Neuronal stem cell (in vitro differentiated cells): ENCODE measurements around the gene ZNF154.

Experiments
- DNase-seq: peaks from one replicate; pipeline ENCODE4 v3.0.0-alpha.2; 2013; ENCODE audit warnings: low spot score
- H2AFZ ChIP-seq: one replicate; pipeline ENCODE4 v1.6.1; 2013; ENCODE audit warnings: mild to moderate bottlenecking, low read length, inconsistent platforms
- H2AK5ac ChIP-seq: 2 replicates; pipeline ENCODE4 v1.6.1; 2013; ENCODE audit warnings: low read depth, mild to moderate bottlenecking, inconsistent platforms, low read length, moderate library complexity, mixed read lengths
- H2BK120ac ChIP-seq: 2 replicates; pipeline ENCODE4 v1.6.1; 2013; ENCODE audit warnings: low read depth, mild to moderate bottlenecking, inconsistent platforms, low read length, moderate library complexity, mixed read lengths
- H2BK12ac ChIP-seq: one replicate; pipeline ENCODE4 v1.6.1; 2013; ENCODE audit warnings: low read length, inconsistent platforms
- H2BK15ac ChIP-seq: 2 replicates; pipeline ENCODE4 v1.6.1; 2013; ENCODE audit warnings: mild to moderate bottlenecking, low read length, inconsistent platforms, mixed read lengths
- H2BK5ac ChIP-seq: one replicate; pipeline ENCODE4 v1.6.1; 2013; ENCODE audit warnings: inconsistent platforms, mild to moderate bottlenecking, low read length, moderate library complexity
- H3K14ac ChIP-seq: one replicate; pipeline ENCODE4 v1.6.1; 2013; ENCODE audit warnings: low read length, inconsistent platforms
- H3K18ac ChIP-seq: 2 replicates; pipeline ENCODE4 v1.6.1; 2013; ENCODE audit warnings: low read length, inconsistent platforms
- H3K23ac ChIP-seq: 2 replicates; pipeline ENCODE4 v1.6.1; 2013; ENCODE audit warnings: low read depth, mild to moderate bottlenecking, mixed read lengths, low read length, inconsistent platforms; ENCODE audit not compliant: poor library complexity
- H3K27ac ChIP-seq: replicated peaks from 3 replicates; pipeline ENCODE4 v1.5.1; 2013; ENCODE audit warnings: low read length, inconsistent platforms
- H3K27me3 ChIP-seq, 3 experiments: 2 replicates each; pipeline ENCODE4 v1.6.1; 2013; ENCODE audit warnings: low read length in 3 of 3, mild to moderate bottlenecking in 2 of 3, inconsistent platforms in 1 of 3, low read depth in 1 of 3, mixed read lengths in 1 of 3, moderate library complexity in 1 of 3; ENCODE audit not compliant: control insufficient read depth in 3 of 3, insufficient read depth in 3 of 3
- H3K36me3 ChIP-seq, 2 donors: replicated peaks in 1 of 2; 2 replicates each; pipeline ENCODE4 v1.6.1; 2013; ENCODE audit warnings: low read length in 2 of 2; ENCODE audit not compliant: control insufficient read depth in 2 of 2, insufficient read depth in 2 of 2
- H3K4ac ChIP-seq: 2 replicates; pipeline ENCODE4 v1.6.1; 2013; ENCODE audit warnings: inconsistent platforms, mild to moderate bottlenecking, low read length, moderate library complexity
- H3K4me1 ChIP-seq, 2 donors: 1 replicate in 1 of 2; 2 replicates in 1 of 2; pipeline ENCODE4 v1.6.1; 2013; ENCODE audit warnings: low read length in 2 of 2, low read depth in 1 of 2; ENCODE audit not compliant: control insufficient read depth in 2 of 2, insufficient read depth in 1 of 2
- H3K4me2 ChIP-seq: one replicate; pipeline ENCODE4 v1.6.1; 2013; ENCODE audit warnings: mild to moderate bottlenecking, low read length, inconsistent platforms; ENCODE audit not compliant: insufficient read depth, poor library complexity, severe bottlenecking
- H3K4me3 ChIP-seq, 2 donors: 2 replicates each; pipeline ENCODE4 v1.5.1; 2013; ENCODE audit warnings: low read length in 2 of 2, mild to moderate bottlenecking in 2 of 2, inconsistent platforms in 1 of 2, moderate library complexity in 1 of 2
- H3K79me1 ChIP-seq: one replicate; pipeline ENCODE4 v1.6.1; 2013; ENCODE audit warnings: low read depth, mild to moderate bottlenecking, inconsistent platforms, low read length, moderate library complexity
- H3K9ac ChIP-seq: one replicate; pipeline ENCODE4 v1.6.1; 2013; ENCODE audit warnings: mild to moderate bottlenecking, low read depth, low read length, inconsistent platforms; ENCODE audit not compliant: poor library complexity
- H3K9me3 ChIP-seq, 2 donors: replicated peaks in 1 of 2; 2 replicates each; pipeline versions ENCODE3 to v1.6.1; 2013; ENCODE audit warnings: low read length in 2 of 2, mild to moderate bottlenecking in 2 of 2, inconsistent platforms in 1 of 2, low read depth in 1 of 2, mixed read lengths in 1 of 2, moderate library complexity in 1 of 2; ENCODE audit not compliant: control insufficient read depth in 2 of 2, insufficient read depth in 1 of 2
- H4K8ac ChIP-seq: one replicate; pipeline ENCODE4 v1.6.1; 2013; ENCODE audit warnings: low read depth, mild to moderate bottlenecking, inconsistent platforms, low read length, moderate library complexity
- H4K91ac ChIP-seq: one replicate; pipeline ENCODE4 v1.6.1; 2013; ENCODE audit warnings: low read length, low read depth, mild to moderate bottlenecking, inconsistent platforms; ENCODE audit not compliant: poor library complexity
- WGBS, 2 donors: extraction: QIAGEN DNeasy Blood & Tissue Kit; methylation state at CpG; one replicate each; pipeline ENCODE4 v1.1.7; 2013; ENCODE audit warnings: missing lambda C conversion rate in 2 of 2, mixed read lengths in 1 of 2; ENCODE audit not compliant: insufficient read length in 2 of 2, insufficient replicate concordance in 1 of 2; ENCODE audit errors: extremely low coverage in 2 of 2; 5-methylcytosine and 5-hydroxymethylcytosine counted together

Gene ZNF154

DNA sequence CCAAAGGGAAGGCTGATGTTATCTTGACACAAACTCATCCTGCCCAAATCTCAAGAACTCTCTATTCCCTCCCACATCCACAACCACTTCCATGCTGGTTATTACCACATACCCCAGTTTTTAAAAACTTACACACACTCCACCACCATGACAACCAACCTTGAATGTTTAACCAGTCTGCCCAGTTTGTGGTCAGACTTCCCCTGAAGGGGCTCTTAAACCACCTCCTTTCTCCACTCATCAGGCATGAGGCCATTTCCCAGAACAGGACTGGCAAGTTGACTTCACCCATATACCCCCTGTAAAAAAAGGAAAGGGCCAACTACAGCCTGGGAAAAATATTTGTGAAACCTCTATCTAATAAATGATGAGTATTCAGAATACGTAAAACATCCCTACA is 52.7 kb downstream of the ZNF154 start:
- Histone ChIP-seq H2BK120ac (no peak overlapping the region), H3K4me2 (no peak overlapping the region), H3K18ac (no peak overlapping the region), H3K4me3 (peak overlapping the region in 1 of 2 donors; percentile 22), H2AK5ac (no peak overlapping the region), H2AFZ (no peak overlapping the region), H3K23ac (no peak overlapping the region), H3K27me3 (peaks cover 0 to 14% (median 3%) of the 10 kb centered on the region in 3 experiments), H3K79me1 (no peaks in the 10 kb centered on the region), H4K8ac (no peak overlapping the region), H3K4ac (no peak overlapping the region), H3K36me3 (no peaks in the 10 kb centered on the region), H3K27ac (no peak overlapping the region), H2BK5ac (no peak overlapping the region), H4K91ac (no peak overlapping the region), H3K9me3 (peaks cover 0 to 3% of the 10 kb centered on the region in 2 donors), H2BK15ac (no peak overlapping the region), H3K14ac (no peak overlapping the region), H2BK12ac (no peak overlapping the region), H3K9ac (no peak overlapping the region), H3K4me1 (no peaks in the 10 kb centered on the region)
- DNase-seq = no peak
- no CpG with 5 or more reads among the region's 1 CpG for WGBS, 2 donors

DNA sequence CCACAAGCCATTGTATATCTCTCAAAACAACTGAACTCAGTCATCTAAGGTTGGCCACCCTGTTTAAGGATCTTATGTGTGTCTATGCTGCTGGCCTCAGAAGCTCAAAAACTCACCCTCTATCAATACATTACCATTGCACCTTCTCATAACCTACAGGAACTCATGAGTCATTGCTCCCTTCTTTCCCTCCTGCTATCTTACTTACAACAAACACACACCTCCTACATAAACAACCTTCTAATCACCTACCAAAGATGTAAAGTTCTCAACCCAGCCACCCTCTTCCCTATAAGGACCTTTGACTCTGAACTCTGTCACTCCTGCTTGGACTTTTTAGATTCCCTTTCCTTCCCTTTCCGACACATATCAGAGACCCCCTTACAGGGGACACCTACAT is 53.6 kb downstream of the ZNF154 start:
- peaks cover 0 to 3% of the 10 kb centered on the region in 2 donors for H3K9me3 ChIP-seq
- no peak overlapping the region for H2BK5ac ChIP-seq
- H3K4me1 ChIP-seq = no peaks in the 10 kb centered on the region
- no peak overlapping the region for H3K23ac ChIP-seq
- no peak overlapping the region for H3K18ac ChIP-seq
- no peak overlapping the region for H4K8ac ChIP-seq
- H3K27ac ChIP-seq = no peak overlapping the region
- H4K91ac ChIP-seq = no peak overlapping the region
- H2BK15ac ChIP-seq = no peak overlapping the region
- DNase-seq = no peak
- H3K14ac ChIP-seq = no peak overlapping the region
- H3K4ac ChIP-seq = no peak overlapping the region
- no peak overlapping the region for H2BK120ac ChIP-seq
- no peak overlapping the region for H3K4me3 ChIP-seq
- peaks cover 0 to 10% (median 3%) of the 10 kb centered on the region in 3 experiments for H3K27me3 ChIP-seq
- H3K9ac ChIP-seq = no peak overlapping the region
- WGBS, 2 donors = no CpG with 5 or more reads among the region's 1 CpG
- no peak overlapping the region for H3K4me2 ChIP-seq
- H2AFZ ChIP-seq = no peak overlapping the region
- H3K79me1 ChIP-seq = no peaks in the 10 kb centered on the region
- H2AK5ac ChIP-seq = no peak overlapping the region
- no peaks in the 10 kb centered on the region for H3K36me3 ChIP-seq
- no peak overlapping the region for H2BK12ac ChIP-seq

GRCh38 chr19:57653689-57654088 is 55.3 kb downstream of the ZNF154 start:
- WGBS, 2 donors = no CpG with 5 or more reads among the region's 2 CpGs
- H3K4me3 ChIP-seq = no peak overlapping the region
- H2BK15ac ChIP-seq = no peak overlapping the region

GRCh38 chr19:57651654-57651996 is 57.4 kb downstream of the ZNF154 start:
- H3K27ac ChIP-seq = no peak overlapping the region
- H3K4me2 ChIP-seq = no peak overlapping the region
- H3K79me1 ChIP-seq = no peaks in the 10 kb centered on the region
- no peak overlapping the region for H3K23ac ChIP-seq
- H3K4ac ChIP-seq = no peak overlapping the region
- H3K36me3 ChIP-seq = no peaks in the 10 kb centered on the region
- peak overlapping the region; percentile 38 for H2AFZ ChIP-seq
- DNase-seq = no peak
- no peak overlapping the region for H3K9ac ChIP-seq
- H2BK15ac ChIP-seq = no peak overlapping the region
- H3K4me3 ChIP-seq = no peak overlapping the region
- H3K9me3 ChIP-seq = peaks cover 0 to 3% of the 10 kb centered on the region in 2 donors
- H2BK12ac ChIP-seq = no peak overlapping the region
- no peaks in the 10 kb centered on the region for H3K27me3 ChIP-seq
- no CpG with 5 or more reads among the region's 6 CpGs for WGBS, 2 donors
- no peak overlapping the region for H2BK120ac ChIP-seq
- H4K8ac ChIP-seq = no peak overlapping the region
- no peak overlapping the region for H2BK5ac ChIP-seq
- no peak overlapping the region for H3K14ac ChIP-seq
- H3K4me1 ChIP-seq = no peaks in the 10 kb centered on the region
- H3K18ac ChIP-seq = no peak overlapping the region
- H2AK5ac ChIP-seq = no peak overlapping the region
- H4K91ac ChIP-seq = no peak overlapping the region

More at GRCh38 chr19:57653689-57654088, 55.3 kb downstream of the ZNF154 start:
- H2AK5ac ChIP-seq = no peak overlapping the region
- no peak overlapping the region for H4K91ac ChIP-seq
- H3K27me3 ChIP-seq = peaks cover 0 to 3% (median 0%) of the 10 kb centered on the region in 3 experiments
- no peaks in the 10 kb centered on the region for H3K4me1 ChIP-seq
- H3K9me3 ChIP-seq = peaks cover 0 to 3% of the 10 kb centered on the region in 2 donors
- no peak overlapping the region for H3K27ac ChIP-seq
- H3K36me3 ChIP-seq = no peaks in the 10 kb centered on the region
- H3K4me2 ChIP-seq = no peak overlapping the region
- H2BK12ac ChIP-seq = no peak overlapping the region
- H2BK120ac ChIP-seq = no peak overlapping the region
- no peak overlapping the region for H3K4ac ChIP-seq
- H3K14ac ChIP-seq = no peak overlapping the region
- DNase-seq = no peak
- no peak overlapping the region for H3K9ac ChIP-seq
- no peak overlapping the region for H2BK5ac ChIP-seq
- no peak overlapping the region for H3K23ac ChIP-seq
- H3K79me1 ChIP-seq = no peaks in the 10 kb centered on the region
- H2AFZ ChIP-seq = no peak overlapping the region
- no peak overlapping the region for H4K8ac ChIP-seq
- H3K18ac ChIP-seq = no peak overlapping the region
